GM12801 (cell line): ENCODE results near the gene RHEX.

Experiments used
- TF ChIP-seq, protein P1 (sequence below): IDR thresholded peaks from one replicate; pipeline ENCODE4 v1.5.1; 2011; ENCODE audit warnings: control low read depth; ENCODE audit not compliant: insufficient read length; ENCODE audit errors: extremely low read depth

The RHEX gene

DNA sequence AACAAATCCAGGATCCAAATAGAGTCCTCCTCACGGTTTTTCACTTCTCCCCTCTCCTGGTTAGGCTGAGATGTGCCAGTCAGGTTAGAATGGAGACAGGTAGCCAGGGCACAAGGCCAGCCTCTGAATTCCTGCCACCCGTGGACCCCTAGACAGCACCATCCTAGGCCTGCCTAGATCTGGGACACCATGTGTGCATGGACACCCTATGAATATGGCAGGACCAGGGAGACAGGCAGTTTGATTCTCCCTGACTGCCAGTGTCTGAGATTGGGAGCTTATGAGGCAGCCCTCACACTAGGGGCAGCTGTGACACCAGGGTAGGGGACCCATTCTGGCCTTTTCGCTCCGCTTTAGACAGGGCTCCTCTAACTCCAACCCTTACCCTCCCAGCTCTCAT, 56.7 kb downstream of the RHEX start:
- TF ChIP-seq, protein P1, sequence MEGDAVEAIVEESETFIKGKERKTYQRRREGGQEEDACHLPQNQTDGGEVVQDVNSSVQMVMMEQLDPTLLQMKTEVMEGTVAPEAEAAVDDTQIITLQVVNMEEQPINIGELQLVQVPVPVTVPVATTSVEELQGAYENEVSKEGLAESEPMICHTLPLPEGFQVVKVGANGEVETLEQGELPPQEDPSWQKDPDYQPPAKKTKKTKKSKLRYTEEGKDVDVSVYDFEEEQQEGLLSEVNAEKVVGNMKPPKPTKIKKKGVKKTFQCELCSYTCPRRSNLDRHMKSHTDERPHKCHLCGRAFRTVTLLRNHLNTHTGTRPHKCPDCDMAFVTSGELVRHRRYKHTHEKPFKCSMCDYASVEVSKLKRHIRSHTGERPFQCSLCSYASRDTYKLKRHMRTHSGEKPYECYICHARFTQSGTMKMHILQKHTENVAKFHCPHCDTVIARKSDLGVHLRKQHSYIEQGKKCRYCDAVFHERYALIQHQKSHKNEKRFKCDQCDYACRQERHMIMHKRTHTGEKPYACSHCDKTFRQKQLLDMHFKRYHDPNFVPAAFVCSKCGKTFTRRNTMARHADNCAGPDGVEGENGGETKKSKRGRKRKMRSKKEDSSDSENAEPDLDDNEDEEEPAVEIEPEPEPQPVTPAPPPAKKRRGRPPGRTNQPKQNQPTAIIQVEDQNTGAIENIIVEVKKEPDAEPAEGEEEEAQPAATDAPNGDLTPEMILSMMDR, result no peak

DNA sequence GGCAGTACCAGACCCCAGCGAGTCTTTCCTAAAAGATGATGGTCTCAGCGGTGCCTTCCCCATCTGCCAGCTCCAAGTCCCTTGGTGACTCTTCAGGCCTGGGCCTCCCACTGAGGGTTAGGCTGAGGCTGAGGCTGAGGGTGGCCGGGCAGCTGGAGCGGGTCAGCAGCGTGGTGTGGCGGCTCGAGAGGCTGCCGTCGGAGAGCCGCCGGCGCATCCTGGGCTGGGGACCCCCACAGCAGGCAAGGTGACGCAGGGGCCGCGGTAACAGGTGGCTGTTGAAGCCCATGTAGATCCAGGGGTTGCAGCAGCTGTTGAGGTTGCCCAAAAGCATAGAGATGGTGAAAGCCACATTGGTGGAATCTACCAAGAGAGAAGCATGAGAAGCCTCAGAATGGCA, 57.2 kb downstream of the RHEX start:
- TF ChIP-seq, protein P1, result no peak

DNA sequence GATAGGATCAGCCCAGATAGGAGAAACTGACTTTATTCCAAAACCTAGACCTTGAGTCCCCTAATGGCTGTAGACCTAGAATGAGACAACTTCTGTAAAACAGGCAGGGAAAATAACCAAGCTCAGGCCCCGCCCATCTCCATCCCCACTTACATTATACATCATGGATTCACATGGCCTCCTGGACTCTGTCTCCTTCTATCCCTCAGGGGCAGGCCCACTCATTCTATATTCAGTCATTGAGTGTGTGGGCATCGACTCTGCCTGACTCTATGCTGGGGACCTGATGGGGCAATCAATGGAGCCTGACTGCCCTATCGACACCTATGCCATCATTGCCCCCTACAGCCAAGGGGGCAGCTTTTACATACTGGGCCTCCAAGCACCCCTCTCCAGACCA, 57.8 kb downstream of the RHEX start:
- TF ChIP-seq, protein P1, result no peak

DNA sequence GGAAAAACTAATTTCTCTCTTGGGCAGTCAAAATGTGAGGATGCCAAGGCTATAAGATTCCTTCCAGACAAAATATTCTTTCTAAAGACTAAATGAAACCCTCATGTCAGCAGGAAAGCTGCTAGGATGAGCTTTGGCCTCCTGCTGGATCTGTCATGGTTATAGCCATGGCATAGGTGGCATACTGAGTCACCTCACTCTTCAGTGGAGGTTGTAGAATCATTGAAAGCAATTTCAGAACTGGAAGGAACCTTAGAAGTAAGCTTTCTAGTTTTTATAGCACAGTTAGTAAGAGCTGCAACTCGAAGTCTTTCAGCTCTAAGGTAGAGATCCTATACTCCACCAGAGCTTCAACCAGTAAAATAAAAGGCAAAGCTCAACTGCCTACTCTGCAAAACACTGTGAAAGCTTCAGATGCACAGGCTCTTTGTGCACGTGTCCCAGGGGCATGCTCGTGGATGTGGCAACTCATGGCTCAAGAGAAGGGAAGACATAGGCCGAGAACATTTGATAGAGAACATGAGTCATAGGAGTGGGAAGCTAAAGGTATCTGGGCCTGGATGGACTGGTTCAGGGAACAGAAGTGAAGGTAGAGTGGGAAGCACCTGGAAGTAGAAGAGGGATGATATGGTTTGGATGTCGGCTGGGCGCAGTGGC, 58.4 kb downstream of the RHEX start:
- TF ChIP-seq, protein P1, result no peak

DNA sequence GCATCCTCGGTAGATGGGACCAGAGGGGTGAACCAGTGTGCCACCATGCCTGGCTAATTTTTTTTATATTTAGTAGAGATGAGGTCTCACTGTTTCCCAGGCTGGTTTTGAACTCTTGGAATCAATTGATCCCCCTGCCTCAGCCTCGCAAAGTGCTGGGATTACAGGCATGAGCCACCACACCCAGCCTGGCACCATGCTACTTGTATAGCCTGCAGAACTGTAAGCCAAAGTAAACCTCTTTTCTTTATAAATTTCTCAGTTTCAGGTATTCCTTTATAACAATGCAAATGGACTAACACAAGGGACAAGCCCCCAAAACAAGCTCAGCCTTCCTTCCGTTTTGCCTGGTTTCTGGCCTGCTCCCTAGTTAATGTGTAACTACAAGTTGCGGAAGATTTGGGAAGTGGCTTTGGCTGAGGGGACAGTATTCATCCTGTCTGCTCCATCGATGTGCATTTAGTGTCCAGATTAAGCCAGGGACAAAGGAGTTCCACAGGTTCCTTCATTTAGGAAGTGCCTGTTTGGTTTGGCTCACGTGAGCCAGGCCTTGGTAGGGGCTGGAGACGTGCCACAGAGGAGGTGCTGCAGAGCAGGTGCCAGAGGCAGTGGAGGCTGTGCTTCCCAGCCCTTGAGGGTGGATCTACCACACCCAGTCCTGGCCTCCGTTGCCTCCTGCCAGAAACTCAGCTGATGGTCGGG, 59.8 kb downstream of the RHEX start:
- TF ChIP-seq, protein P1, result no peak

DNA sequence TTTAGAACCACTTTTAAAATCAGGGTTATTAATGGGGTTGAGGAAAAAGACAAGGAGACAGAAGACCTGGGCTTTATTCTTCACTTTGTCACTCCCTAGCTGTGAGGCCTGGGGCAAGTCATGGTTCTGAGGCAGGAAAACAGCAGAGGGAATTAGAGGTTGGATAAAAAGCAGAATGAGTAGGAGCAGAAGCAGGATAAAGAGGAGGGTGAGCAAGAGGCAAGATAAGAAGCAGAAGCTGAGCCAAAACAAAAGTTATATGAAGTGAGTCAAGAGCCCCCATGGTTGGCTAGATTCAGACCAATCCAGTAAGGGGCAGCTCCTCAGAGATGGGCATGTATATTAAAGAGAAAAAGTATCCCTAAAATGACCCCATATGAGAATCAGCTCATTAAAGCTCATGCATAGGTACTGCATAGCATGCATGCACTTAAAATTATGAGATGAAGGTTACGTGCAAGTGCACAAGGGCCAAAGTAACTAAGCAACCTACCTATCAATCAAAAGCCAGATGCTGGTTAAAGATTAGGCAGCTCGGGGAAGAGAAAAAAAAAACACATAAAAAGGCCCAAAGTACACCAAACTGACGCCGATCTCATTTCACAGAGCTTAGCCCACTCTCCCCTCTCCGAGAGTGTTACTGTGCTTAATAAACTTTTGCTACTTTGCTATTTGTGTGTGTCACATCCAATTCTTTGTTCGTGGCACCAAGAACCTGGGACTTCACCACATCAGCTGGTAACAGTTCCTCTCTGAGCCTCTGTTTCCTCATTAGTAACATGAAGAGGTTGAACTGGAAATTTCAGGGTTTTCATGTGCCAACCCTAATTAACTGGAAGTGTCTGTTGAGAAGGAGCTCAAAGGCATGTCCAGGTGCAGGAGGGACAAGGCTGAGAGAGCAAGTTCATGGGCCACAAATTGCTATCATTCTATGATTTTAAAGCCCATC, 62.0 kb downstream of the RHEX start:
- TF ChIP-seq, protein P1, result no peak

DNA sequence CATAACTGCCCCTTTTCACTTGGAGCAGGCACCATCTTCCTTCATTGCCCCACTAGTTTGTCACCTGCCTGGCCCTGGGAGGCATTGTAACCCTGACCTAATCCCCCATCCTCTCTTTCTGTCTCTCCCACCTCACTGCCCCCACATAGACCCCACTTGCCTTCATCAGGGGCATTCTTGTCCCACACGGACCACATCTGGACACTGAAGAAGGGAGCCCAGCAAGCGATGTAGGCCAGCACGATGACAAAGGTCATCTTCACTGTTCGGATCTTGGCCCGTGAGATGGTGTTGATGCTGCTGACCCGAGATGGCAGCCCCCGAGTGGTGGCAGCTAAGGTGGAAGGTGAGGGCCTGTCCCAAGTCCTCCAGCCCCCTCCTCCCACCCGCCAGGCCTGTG, 62.8 kb downstream of the RHEX start:
- TF ChIP-seq, protein P1, result no peak
